IMR-90 (cell line): ENCODE results near the gene TMEM176A. TPM values are rescaled to one million over a fixed set of nuclear protein-coding genes. Genes with fewer than 3 reads are reported as not detected.

Experiments
- ATAC-seq: fragments of 200-7000 bp; cut with Tn5 transposase; 2 replicates; pipeline ENCODE4 v1.9.1; 2020; ENCODE audit warnings: low read depth, mild to moderate bottlenecking, moderate library complexity
- BruUV-seq: library from RNA; stranded (reverse); fragments of 400-500 nt; replicated peaks from 2 replicates; lab custom pipeline; 2021; lab: Mats Ljungman, UMichigan
- CTCF ChIA-PET: fragments of 300-600 bp; formaldehyde crosslinking; extraction: SDS; loops from one replicate; lab custom pipeline; 2021; ENCODE audit warnings: antibody characterized with exemption; lab: Yijun Ruan, JAX
- POLR2A ChIA-PET: fragments of 300-600 bp; sonication (Branson Sonifier 250); formaldehyde crosslinking; loops from one replicate; lab custom pipeline; 2022; ENCODE audit warnings: antibody characterized with exemption; ENCODE audit not compliant: unreplicated experiment; lab: Charles Lee
- DNase-seq: peaks from one replicate; pipeline ENCODE4 v3.0.0; 2013
- H2AFZ ChIP-seq: replicated peaks from 2 replicates; pipeline ENCODE3; 2013; ENCODE audit warnings: low read length, mild to moderate bottlenecking; ENCODE audit not compliant: poor library complexity
- H2AK5ac ChIP-seq: 2 replicates; pipeline ENCODE4 v1.6.1; 2013; ENCODE audit warnings: low read depth, low read length, inconsistent platforms
- H2AK9ac ChIP-seq: replicated peaks from 2 replicates; pipeline ENCODE3; 2013; ENCODE audit warnings: mild to moderate bottlenecking, low read depth, low read length, moderate library complexity; ENCODE audit not compliant: poor library complexity
- H2BK120ac ChIP-seq: 2 replicates; pipeline ENCODE4 v1.6.1; 2013; ENCODE audit warnings: low read depth, low read length, inconsistent platforms
- H2BK15ac ChIP-seq: 3 replicates; pipeline ENCODE4 v1.6.1; 2013; ENCODE audit warnings: low read depth, low read length, inconsistent platforms
- H2BK20ac ChIP-seq: 2 replicates; pipeline ENCODE4 v1.6.1; 2013; ENCODE audit warnings: low read depth, mild to moderate bottlenecking, inconsistent platforms, low read length, moderate library complexity
- H2BK5ac ChIP-seq: 2 replicates; pipeline ENCODE4 v1.6.1; 2013; ENCODE audit warnings: mild to moderate bottlenecking, low read depth, low read length, inconsistent platforms; ENCODE audit not compliant: poor library complexity, severe bottlenecking
- H3K14ac ChIP-seq: replicated peaks from 2 replicates; pipeline ENCODE4 v1.6.1; 2013; ENCODE audit warnings: low read depth, low read length, inconsistent platforms
- H3K18ac ChIP-seq: 2 replicates; pipeline ENCODE4 v1.6.1; 2013; ENCODE audit warnings: low read depth, low read length, control low read depth
- H3K23ac ChIP-seq: 2 replicates; pipeline ENCODE4 v1.6.1; 2013; ENCODE audit warnings: low read depth, low read length, inconsistent platforms
- H3K27ac ChIP-seq: 2 replicates; pipeline ENCODE4 v1.5.1; 2013; ENCODE audit warnings: mild to moderate bottlenecking, control low read depth, low read length; ENCODE audit not compliant: insufficient read depth
- H3K27me3 ChIP-seq: 2 replicates; pipeline ENCODE4 v1.6.1; 2013; ENCODE audit warnings: low read length; ENCODE audit not compliant: control insufficient read depth, insufficient read depth
- H3K36me3 ChIP-seq: 2 replicates; pipeline ENCODE4 v1.6.1; 2013; ENCODE audit warnings: low read length, mixed read lengths; ENCODE audit not compliant: control insufficient read depth, insufficient read depth
- H3K4ac ChIP-seq: 2 replicates; pipeline ENCODE4 v1.6.1; 2013; ENCODE audit warnings: low read depth, low read length, inconsistent platforms
- H3K4me1 ChIP-seq: 2 replicates; pipeline ENCODE4 v1.6.1; 2013; ENCODE audit warnings: low read length, mixed read lengths; ENCODE audit not compliant: control insufficient read depth, insufficient read depth
- H3K4me2 ChIP-seq: 2 replicates; pipeline ENCODE4 v1.6.1; 2013; ENCODE audit warnings: low read depth, mild to moderate bottlenecking, control low read depth, low read length, moderate library complexity
- H3K4me3 ChIP-seq: 2 replicates; pipeline ENCODE4 v1.5.1; 2013; ENCODE audit warnings: low read depth, mild to moderate bottlenecking, control low read depth, low read length, moderate library complexity; ENCODE audit not compliant: insufficient read depth
- H3K56ac ChIP-seq: 2 replicates; pipeline ENCODE4 v1.6.1; 2013; ENCODE audit warnings: low read length, inconsistent platforms; ENCODE audit not compliant: insufficient read depth; ENCODE audit errors: extremely low read depth
- H3K79me1 ChIP-seq, 2 experiments: 2 replicates each; pipeline ENCODE4 v1.6.1; 2013; ENCODE audit warnings: low read length in 2 of 2, inconsistent platforms in 1 of 2, low read depth in 1 of 2
- H3K9ac ChIP-seq: 2 replicates; pipeline ENCODE4 v1.6.1; 2013; ENCODE audit warnings: low read depth, low read length, control low read depth
- H3K9me1 ChIP-seq: 2 replicates; pipeline ENCODE4 v1.6.1; 2013; ENCODE audit warnings: low read length, inconsistent platforms; ENCODE audit not compliant: insufficient read depth
- H3K9me3 ChIP-seq: 2 replicates; pipeline ENCODE4 v1.6.1; 2013; ENCODE audit warnings: low read length; ENCODE audit not compliant: control insufficient read depth, insufficient read depth
- H4K20me1 ChIP-seq: 2 replicates; pipeline ENCODE4 v1.6.1; 2013; ENCODE audit warnings: low read length, inconsistent platforms; ENCODE audit not compliant: insufficient read depth
- H4K5ac ChIP-seq: 2 replicates; pipeline ENCODE4 v1.6.1; 2013; ENCODE audit warnings: mild to moderate bottlenecking, low read depth, low read length, control low read depth
- H4K8ac ChIP-seq, 2 experiments: 2 replicates each; pipeline ENCODE4 v1.6.1; 2013; ENCODE audit warnings: low read depth in 2 of 2, low read length in 2 of 2, control low read depth in 1 of 2, inconsistent platforms in 1 of 2
- H4K91ac ChIP-seq: 2 replicates; pipeline ENCODE4 v1.6.1; 2013; ENCODE audit warnings: low read depth, low read length, inconsistent platforms; ENCODE audit not compliant: insufficient read depth
- BHLHE40 ChIP-seq: fragments of 150-350 bp; IDR thresholded peaks from 2 replicates; pipeline ENCODE4 v1.6.1; 2016; ENCODE audit warnings: mild to moderate bottlenecking, low read depth, low read length
- CEBPB ChIP-seq: IDR thresholded peaks from 2 replicates; pipeline ENCODE4 v1.6.1; 2012; ENCODE audit warnings: low read depth, low read length, improper control_type of control experiment
- CHD1 ChIP-seq: IDR thresholded peaks from 2 replicates; pipeline ENCODE4 v1.6.1; 2012; ENCODE audit warnings: low read depth, low read length, improper control_type of control experiment
- CTCF ChIP-seq: conservative IDR thresholded peaks from 2 replicates; pipeline ENCODE4 v1.5.1; 2012; ENCODE audit warnings: mild to moderate bottlenecking, low read depth, low read length, improper control_type of control experiment
- ELK1 ChIP-seq: fragments of 150-350 bp; IDR thresholded peaks from 2 replicates; pipeline ENCODE4 v1.6.1; 2016; ENCODE audit warnings: low read depth, mild to moderate bottlenecking, low read length, moderate library complexity, borderline replicate concordance
- FOS ChIP-seq: fragments of 150-350 bp; IDR thresholded peaks from 2 replicates; pipeline ENCODE4 v1.6.1; 2016; ENCODE audit warnings: low read depth, low read length
- MAFK ChIP-seq: IDR thresholded peaks from 2 replicates; pipeline ENCODE4 v1.6.1; 2012; ENCODE audit warnings: low read depth, low read length, improper control_type of control experiment
- MAZ ChIP-seq: IDR thresholded peaks from 2 replicates; pipeline ENCODE4 v1.6.1; 2012; ENCODE audit warnings: low read depth, mild to moderate bottlenecking, low read length, improper control_type of control experiment, moderate library complexity, borderline replicate concordance
- MXI1 ChIP-seq: IDR thresholded peaks from 2 replicates; pipeline ENCODE4 v1.6.1; 2012; ENCODE audit warnings: low read depth, mild to moderate bottlenecking, low read length, moderate library complexity, borderline replicate concordance
- NFE2L2 ChIP-seq: fragments of 150-350 bp; IDR thresholded peaks from 2 replicates; pipeline ENCODE4 v1.6.1; 2016; ENCODE audit warnings: low read depth, mild to moderate bottlenecking, low read length
- POLR2A ChIP-seq: IDR thresholded peaks from 2 replicates; pipeline ENCODE4 v1.6.1; 2012; ENCODE audit warnings: mild to moderate bottlenecking, low read depth, low read length
- RAD21 ChIP-seq: IDR thresholded peaks from 2 replicates; pipeline ENCODE4 v1.6.1; 2012; ENCODE audit warnings: low read length, improper control_type of control experiment
- RCOR1 ChIP-seq: IDR thresholded peaks from 2 replicates; pipeline ENCODE4 v1.6.1; 2012; ENCODE audit warnings: mild to moderate bottlenecking, low read length, improper control_type of control experiment; ENCODE audit not compliant: insufficient replicate concordance
- RFX5 ChIP-seq: IDR thresholded peaks from 2 replicates; pipeline ENCODE4 v1.8.0; 2012; ENCODE audit warnings: low read depth, mild to moderate bottlenecking, low read length, moderate library complexity
- SMC3 ChIP-seq: fragments of 150-350 bp; IDR thresholded peaks from 2 replicates; pipeline ENCODE4 v1.6.1; 2016; ENCODE audit warnings: low read depth, mild to moderate bottlenecking, antibody characterized with exemption, low read length, moderate library complexity
- USF2 ChIP-seq: fragments of 150-350 bp; IDR thresholded peaks from 2 replicates; pipeline ENCODE4 v1.6.1; 2017; ENCODE audit warnings: mild to moderate bottlenecking, antibody characterized with exemption, low read length, low read depth
- WGBS, 2 experiments: methylation state at CpG; one replicate each; pipeline versions ENCODE4 v1.1.5 to v1.1.7; 2013; ENCODE audit warnings: missing lambda C conversion rate in 2 of 2; ENCODE audit not compliant: insufficient read length in 1 of 2; ENCODE audit errors: extremely low coverage in 2 of 2; 5-methylcytosine and 5-hydroxymethylcytosine counted together
- dilution Hi-C: fragments of 300-500 bp; cut with HindIII; formaldehyde crosslinking; loops from one replicate; pipeline ENCODE4 v1.14.3; 2018; ENCODE audit warnings: low sequenced_read_pairs; ENCODE audit not compliant: unreplicated experiment
- in situ Hi-C: fragments of 300-500 bp; cut with MboI; formaldehyde crosslinking; loops from 3 replicates; pipeline ENCODE4 v1.14.3; 2019; ENCODE audit warnings: low sequenced_read_pairs, inconsistent platforms, mixed read lengths
- intact Hi-C: fragments of 100-400 bp; cut with micrococcal nuclease; formaldehyde crosslinking; loops from 2 replicates; pipeline ENCODE4 v1.10.0; 2022
- polyA plus RNA-seq, 3 experiments: library from polyadenylated mRNA; depleted of rRNA; stranded (reverse); fragments of >200 nt; gene quantifications; 2 replicates each; pipeline ENCODE4 v1.2.3, GENCODE V29; 2012; ENCODE audit warnings: low replicate concordance in 1 of 3
- total RNA-seq: library from RNA; depleted of rRNA; stranded (reverse); fragments of >200 nt; gene quantifications from 2 replicates; pipeline ENCODE4 v1.2.3, GENCODE V29; 2012

Gene TMEM176A
- total and polyA plus RNA-seq, 2 of the 4 experiments (the other 2 are of a cell fraction), result not detected

- H3K14ac ChIP-seq, result no peak overlapping the region
- no peak overlapping the region for H4K8ac ChIP-seq
- H2BK20ac ChIP-seq, result no peak overlapping the region
- H3K4ac ChIP-seq, result no peak overlapping the region
- H3K23ac ChIP-seq, result no peak overlapping the region
- H4K5ac ChIP-seq, result no peak overlapping the region
- ChIA-PET CTCF (no interaction called here), POLR2A (no interaction called here)
- no peak overlapping the region for H2BK15ac ChIP-seq
- no peak overlapping the region for H2AK5ac ChIP-seq
- no peak overlapping the region for H2AFZ ChIP-seq
- H3K27ac ChIP-seq, result no peak overlapping the region
- no peak overlapping the region for H3K4me2 ChIP-seq
- 88% methylated on average over 4 of the region's 8 CpGs; no CpG with 5 or more reads in 1 of the 2 experiments for WGBS, 2 experiments
- no peak overlapping the region for H3K56ac ChIP-seq
- no peaks in the 10 kb centered on the region for H3K36me3 ChIP-seq
- in situ Hi-C loops, result no loop called here
- H3K79me1 ChIP-seq, result no peaks in the 10 kb centered on the region
- H3K4me1 ChIP-seq, result peaks cover 4% of the 10 kb centered on the region; the same call in 1 of the 2 replicates
- intact Hi-C loops, result no loop called here
- no peak overlapping the region for H2BK5ac ChIP-seq
- TF ChIP-seq CEBPB (no peak), RFX5 (no peak), RCOR1 (no peak), ELK1 (no peak), USF2 (no peak), NFE2L2 (no peak), MXI1 (no peak), FOS (no peak), MAFK (no peak), CHD1 (no peak), RAD21 (no peak), CTCF (no peak), MAZ (no peak), POLR2A (no peak), BHLHE40 (no peak), SMC3 (no peak)
- H2BK120ac ChIP-seq, result no peak overlapping the region
- peaks cover 4% of the 10 kb centered on the region; the same call in 1 of the 2 replicates for H3K27me3 ChIP-seq
- H3K4me3 ChIP-seq, result no peak overlapping the region
- H3K18ac ChIP-seq, result no peak overlapping the region
- H2AK9ac ChIP-seq, result no peak overlapping the region
- no peak overlapping the region for H4K91ac ChIP-seq
- H4K20me1 ChIP-seq, result no peaks in the 10 kb centered on the region
- no TSS peak for BruUV-seq
- dilution Hi-C loops, result no loop called here
- ATAC-seq (no peak), DNase-seq (no peak)
- H3K9me1 ChIP-seq, result no peaks in the 10 kb centered on the region
- no peak overlapping the region for H3K9ac ChIP-seq
- H3K9me3 ChIP-seq, result no peaks in the 10 kb centered on the region; the same call in 1 of the 2 replicates
These were observed 47.5 kb downstream of the TMEM176A start for GRCh38 chr7:150848111-150848510.
